GM12873 (cell line): ENCODE results near the gene TMSB10.

ENCODE experiments used
- CTCF ChIP-seq: IDR thresholded peaks from 2 replicates; pipeline ENCODE4 v1.5.1; 2012; ENCODE audit warnings: low read depth, mild to moderate bottlenecking, moderate library complexity, low read length, control low read depth; ENCODE audit not compliant: insufficient read depth; ENCODE audit errors: missing control alignments

Gene TMSB10

GRCh38 chr2:84939426-84940087 lies 34.1 kb downstream of the TMSB10 start:
- TF ChIP-seq CTCF = peak; percentile 31

- TF ChIP-seq CTCF = no peak
Measured at GRCh38 chr2:84940088-84940470, 34.6 kb downstream of the TMSB10 start.

GRCh38 chr2:84940831-84941412 lies 35.5 kb downstream of the TMSB10 start:
- TF ChIP-seq CTCF = no peak

- TF ChIP-seq CTCF = no peak
Measured at GRCh38 chr2:84942166-84942565, 36.7 kb downstream of the TMSB10 start.

GRCh38 chr2:84942964-84943421 lies 37.5 kb downstream of the TMSB10 start:
- TF ChIP-seq CTCF = no peak

- no peak for TF ChIP-seq CTCF
Measured at GRCh38 chr2:84944295-84944909, 38.9 kb downstream of the TMSB10 start.

GRCh38 chr2:84946204-84947009 lies 41.0 kb downstream of the TMSB10 start:
- TF ChIP-seq CTCF = peak; percentile 15
